Measurements from ENCODE around the gene MIR17HG.
A peak's percentile ranks its signal among the peaks of the same experiment; 100 is the strongest.

The MIR17HG gene

GRCh38 chr13:91398413-91399188 is 51.1 kb downstream of the MIR17HG start, which contains the start of gene GPC5:
GPC5 (plus strand) TSS chr13:91398621.
- peak within 1 kb of the TSS; percentile 41 for H3K4me3 ChIP-seq (ENCODE audit: low read depth, low read length)
- no peak for DNase-seq (ENCODE audit: low read depth)
- TF ChIP-seq CTCF (IDR thresholded peaks at IDR 0.05; ENCODE audit: control insufficient read depth, extremely low read depth, insufficient read depth) = no peak

- H3K4me3 ChIP-seq (ENCODE audit: low read depth, low read length) = no peak overlapping the region
- DNase-seq (ENCODE audit: low read depth) = no peak
- TF ChIP-seq CTCF (IDR thresholded peaks at IDR 0.05; ENCODE audit: control insufficient read depth, extremely low read depth, insufficient read depth) = no peak
Observed at GRCh38 chr13:91399189-91400062, 51.9 kb downstream of the MIR17HG start.

GRCh38 chr13:91400063-91400399 is 52.5 kb downstream of the MIR17HG start:
- DNase-seq (ENCODE audit: low read depth) = no peak
- no peak for TF ChIP-seq CTCF (IDR thresholded peaks at IDR 0.05; ENCODE audit: control insufficient read depth, extremely low read depth, insufficient read depth)
- H3K4me3 ChIP-seq (ENCODE audit: low read depth, low read length) = no peak overlapping the region

- DNase-seq (ENCODE audit: low read depth) = no peak
- H3K4me3 ChIP-seq (ENCODE audit: low read depth, low read length) = no peak overlapping the region
- TF ChIP-seq CTCF (IDR thresholded peaks at IDR 0.05; ENCODE audit: control insufficient read depth, extremely low read depth, insufficient read depth) = no peak
Observed at GRCh38 chr13:91400671-91401070, 53.2 kb downstream of the MIR17HG start.

GRCh38 chr13:91401920-91402319 is 54.4 kb downstream of the MIR17HG start:
- DNase-seq (ENCODE audit: low read depth) = no peak
- no peak for TF ChIP-seq CTCF (IDR thresholded peaks at IDR 0.05; ENCODE audit: control insufficient read depth, extremely low read depth, insufficient read depth)
- no peak overlapping the region for H3K4me3 ChIP-seq (ENCODE audit: low read depth, low read length)

All from LNCaP clone FGC (cell line).